A673 (cell line): ENCODE results near the gene C1orf21. TPM values are rescaled to one million over a fixed set of nuclear protein-coding genes. Genes with fewer than 3 reads are reported as not detected.

Experiments used
- BruUV-seq: library from RNA; stranded (reverse); fragments of 400-500 nt; replicated peaks from 2 replicates; lab custom pipeline; 2021; lab: Mats Ljungman, UMichigan
- CTCF ChIA-PET: fragments of 300-600 bp; sonication (Branson Sonifier 250); formaldehyde crosslinking; loops from one replicate; lab custom pipeline; 2022; ENCODE audit warnings: antibody characterized with exemption; lab: Charles Lee
- POLR2A ChIA-PET: fragments of 300-600 bp; sonication (Branson Sonifier 250); formaldehyde crosslinking; loops from one replicate; lab custom pipeline; 2022; ENCODE audit warnings: antibody characterized with exemption; ENCODE audit not compliant: low non-redundant PET; lab: Charles Lee
- DNase-seq: peaks from one replicate; pipeline ENCODE4 v3.0.0-alpha.2; 2015; ENCODE audit warnings: low spot score
- H3K27ac ChIP-seq: fragments of 200-600 bp; sonication (generic); 2 replicates; pipeline ENCODE4 v1.5.1; 2016; ENCODE audit warnings: mixed run types, low read depth, mild to moderate bottlenecking, mixed read lengths, antibody characterized with exemption, low read length; ENCODE audit not compliant: poor library complexity, severe bottlenecking
- H3K27me3 ChIP-seq: fragments of 200-600 bp; sonication (generic); replicated peaks from 2 replicates; pipeline ENCODE4 v1.6.1; 2017; ENCODE audit warnings: mixed run types, low read depth, mild to moderate bottlenecking, mixed read lengths, antibody characterized with exemption, low read length; ENCODE audit not compliant: insufficient read depth, poor library complexity
- H3K36me3 ChIP-seq: fragments of 200-600 bp; sonication (generic); 2 replicates; pipeline ENCODE4 v1.6.1; 2016; ENCODE audit warnings: mixed run types, mild to moderate bottlenecking, mixed read lengths, antibody characterized with exemption, low read length; ENCODE audit not compliant: insufficient read depth, poor library complexity, severe bottlenecking
- H3K4me1 ChIP-seq: fragments of 200-600 bp; sonication (generic); 2 replicates; pipeline ENCODE4 v1.6.1; 2017; ENCODE audit warnings: mixed run types, mild to moderate bottlenecking, mixed read lengths, antibody characterized with exemption, low read length; ENCODE audit not compliant: insufficient read depth, poor library complexity, severe bottlenecking
- H3K4me3 ChIP-seq: fragments of 200-600 bp; sonication (generic); 2 replicates; pipeline ENCODE4 v1.5.1; 2016; ENCODE audit warnings: low read depth, mixed run types, mild to moderate bottlenecking, mixed read lengths, low read length; ENCODE audit not compliant: poor library complexity, severe bottlenecking
- H3K9me3 ChIP-seq: fragments of 200-600 bp; sonication (generic); 2 replicates; pipeline ENCODE4 v1.6.1; 2016; ENCODE audit warnings: mixed run types, low read depth, mild to moderate bottlenecking, mixed read lengths, antibody characterized with exemption, low read length; ENCODE audit not compliant: poor library complexity, severe bottlenecking
- CTCF ChIP-seq: fragments of 300-800, 200-600 bp; sonication (generic); conservative IDR thresholded peaks from 2 replicates; pipeline ENCODE4 v1.5.1; 2017; ENCODE audit warnings: low read depth, mild to moderate bottlenecking, antibody characterized with exemption, low read length, moderate library complexity, mixed read lengths
- EZH2 ChIP-seq: fragments of 200-600 bp; sonication (generic); IDR thresholded peaks from 2 replicates; pipeline ENCODE4 v1.6.1; 2017; ENCODE audit warnings: borderline replicate concordance, low read depth, mild to moderate bottlenecking, mixed read lengths, antibody characterized with exemption, low read length; ENCODE audit not compliant: poor library complexity, severe bottlenecking
- intact Hi-C: fragments of 100-400 bp; cut with micrococcal nuclease; formaldehyde crosslinking; loops from one replicate; pipeline ENCODE4 v1.10.0; 2022; ENCODE audit not compliant: unreplicated experiment
- total RNA-seq: library from RNA; stranded (reverse); gene quantifications from 2 replicates; pipeline ENCODE4 v1.2.3, GENCODE V29; 2021

C1orf21 gene
- total RNA-seq, 1 experiment from 2014 or later = 31.3 TPM

GRCh38 chr1:184563308-184563707 is 176.5 kb downstream of the C1orf21 start:
- POLR2A ChIA-PET = no interaction called here
- peaks cover 20% of the 10 kb centered on the region for H3K4me1 ChIP-seq
- CTCF ChIA-PET = interaction anchor here (0.8 to 1.0 kb wide), 3 partner anchors 43 to 488 kb away, joined by 3 to 4 read pairs (median 4); no protein-coding TSS in a partner anchor
- no peak overlapping the region for H3K4me3 ChIP-seq
- intact Hi-C loops = loop anchor here (5.0 to 10.0 kb wide), 2 partner anchors 349 to 486 kb away; no protein-coding TSS in a partner anchor
- DNase-seq = peak; percentile 56
- BruUV-seq = no TSS peak
- TF ChIP-seq CTCF = peak; percentile 79
- TF ChIP-seq EZH2 = no peak
- H3K9me3 ChIP-seq = no peaks in the 10 kb centered on the region
- no peaks in the 10 kb centered on the region for H3K36me3 ChIP-seq
- no peaks in the 10 kb centered on the region for H3K27me3 ChIP-seq
- no peak overlapping the region for H3K27ac ChIP-seq

- Histone ChIP-seq H3K36me3 (no peaks in the 10 kb centered on the region), H3K4me1 (peaks cover 12% of the 10 kb centered on the region), H3K9me3 (no peaks in the 10 kb centered on the region), H3K27me3 (no peaks in the 10 kb centered on the region), H3K27ac (no peak overlapping the region), H3K4me3 (no peak overlapping the region)
- BruUV-seq = no TSS peak
- POLR2A ChIA-PET = no interaction called here
- TF ChIP-seq EZH2 (no peak), CTCF (no peak)
- no peak for DNase-seq
- CTCF ChIA-PET = no interaction called here
- intact Hi-C loops = loop anchor here (10.0 kb wide), 1 partner anchor 352 kb away; no protein-coding TSS in a partner anchor
Measured at GRCh38 chr1:184567009-184567408, 180.2 kb downstream of the C1orf21 start.

GRCh38 chr1:184567637-184568036 is 180.8 kb downstream of the C1orf21 start:
- DNase-seq = no peak
- POLR2A ChIA-PET = no interaction called here
- CTCF ChIA-PET = interaction anchor here (0.9 kb wide), 1 partner anchor 96 kb away, joined by 3 read pairs; no protein-coding TSS in a partner anchor
- TF ChIP-seq EZH2 (no peak), CTCF (no peak)
- H3K4me3 ChIP-seq = no peak overlapping the region
- peaks cover 6% of the 10 kb centered on the region for H3K4me1 ChIP-seq
- intact Hi-C loops = loop anchor here (10.0 kb wide), 1 partner anchor 353 kb away; no protein-coding TSS in a partner anchor
- H3K9me3 ChIP-seq = no peaks in the 10 kb centered on the region
- no TSS peak for BruUV-seq
- no peaks in the 10 kb centered on the region for H3K27me3 ChIP-seq
- H3K27ac ChIP-seq = no peak overlapping the region
- H3K36me3 ChIP-seq = no peaks in the 10 kb centered on the region
